HL-60 (cell line): ENCODE data around the gene WDFY2.
A peak's percentile ranks its signal among the peaks of the same experiment; 100 is the strongest.

ENCODE experiments used
- DNase-seq, 2 experiments: peaks; one replicate each; pipeline ENCODE4 v3.0.0-alpha.2; 2010 to 2020; ENCODE audit warnings: low read depth in 1 of 2, low spot score in 1 of 2
- H3K27ac ChIP-seq: fragments of 250-450 bp; sonication (Bioruptor Pico); replicated peaks from 2 replicates; pipeline ENCODE4 v1.5.1; 2020; ENCODE audit warnings: mild to moderate bottlenecking, moderate library complexity
- H3K27me3 ChIP-seq: fragments of 250-450 bp; sonication (Bioruptor Pico); 2 replicates; pipeline ENCODE4 v1.5.1; 2021; ENCODE audit warnings: mild to moderate bottlenecking, moderate library complexity; ENCODE audit not compliant: insufficient read depth, poor library complexity, severe bottlenecking
- H3K4me3 ChIP-seq: replicated peaks from 2 replicates; pipeline ENCODE4 v1.5.1; 2011; ENCODE audit warnings: mild to moderate bottlenecking, control low read depth, low read length; ENCODE audit not compliant: insufficient read depth
- GABPA ChIP-seq: IDR thresholded peaks from 2 replicates; pipeline ENCODE4 v1.6.1; 2012; ENCODE audit warnings: low read depth
- POLR2AphosphoS5 ChIP-seq: IDR thresholded peaks from 2 replicates; pipeline ENCODE4 v1.6.1; 2012; ENCODE audit warnings: low read depth
- SPI1 ChIP-seq: IDR thresholded peaks from 2 replicates; pipeline ENCODE4 v1.6.1; 2012; ENCODE audit warnings: low read depth, mild to moderate bottlenecking, borderline replicate concordance
- TF ChIP-seq, protein P1 (sequence below): IDR thresholded peaks from one replicate; pipeline ENCODE4 v1.5.1; 2011; ENCODE audit warnings: low read length, control low read depth, inconsistent platforms; ENCODE audit not compliant: insufficient read depth
- TF ChIP-seq, protein P2 (sequence below): IDR thresholded peaks from 2 replicates; pipeline ENCODE4 v1.6.1; 2012; ENCODE audit warnings: low read depth; ENCODE audit not compliant: insufficient replicate concordance

WDFY2 gene

DNA sequence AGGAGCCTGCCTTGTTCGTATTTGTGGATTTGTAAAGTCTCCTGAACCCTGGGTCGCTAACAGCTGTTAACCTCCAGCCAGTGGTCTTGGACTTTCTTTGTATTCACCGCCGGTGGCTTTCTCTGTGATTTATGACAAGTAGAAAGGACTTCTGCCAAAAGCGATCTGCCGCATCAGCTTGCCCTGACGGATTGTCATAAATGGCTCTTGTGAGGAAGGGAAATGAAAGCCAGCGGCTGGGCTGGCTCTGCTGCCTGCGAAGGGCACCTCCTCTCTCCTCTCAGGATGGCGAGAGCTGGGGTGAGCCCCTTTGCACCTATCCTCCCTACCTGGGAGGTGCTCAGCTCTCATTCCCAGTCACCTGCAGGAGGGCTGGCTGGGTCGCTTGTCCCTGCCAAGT, 194.1 kb downstream of the WDFY2 start:
- Histone ChIP-seq H3K27me3 (no peaks in the 10 kb centered on the region), H3K4me3 (no peak overlapping the region), H3K27ac (no peak overlapping the region)
- no peak for DNase-seq
- TF ChIP-seq, protein P1, sequence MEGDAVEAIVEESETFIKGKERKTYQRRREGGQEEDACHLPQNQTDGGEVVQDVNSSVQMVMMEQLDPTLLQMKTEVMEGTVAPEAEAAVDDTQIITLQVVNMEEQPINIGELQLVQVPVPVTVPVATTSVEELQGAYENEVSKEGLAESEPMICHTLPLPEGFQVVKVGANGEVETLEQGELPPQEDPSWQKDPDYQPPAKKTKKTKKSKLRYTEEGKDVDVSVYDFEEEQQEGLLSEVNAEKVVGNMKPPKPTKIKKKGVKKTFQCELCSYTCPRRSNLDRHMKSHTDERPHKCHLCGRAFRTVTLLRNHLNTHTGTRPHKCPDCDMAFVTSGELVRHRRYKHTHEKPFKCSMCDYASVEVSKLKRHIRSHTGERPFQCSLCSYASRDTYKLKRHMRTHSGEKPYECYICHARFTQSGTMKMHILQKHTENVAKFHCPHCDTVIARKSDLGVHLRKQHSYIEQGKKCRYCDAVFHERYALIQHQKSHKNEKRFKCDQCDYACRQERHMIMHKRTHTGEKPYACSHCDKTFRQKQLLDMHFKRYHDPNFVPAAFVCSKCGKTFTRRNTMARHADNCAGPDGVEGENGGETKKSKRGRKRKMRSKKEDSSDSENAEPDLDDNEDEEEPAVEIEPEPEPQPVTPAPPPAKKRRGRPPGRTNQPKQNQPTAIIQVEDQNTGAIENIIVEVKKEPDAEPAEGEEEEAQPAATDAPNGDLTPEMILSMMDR: no peak
- TF ChIP-seq, protein P2, sequence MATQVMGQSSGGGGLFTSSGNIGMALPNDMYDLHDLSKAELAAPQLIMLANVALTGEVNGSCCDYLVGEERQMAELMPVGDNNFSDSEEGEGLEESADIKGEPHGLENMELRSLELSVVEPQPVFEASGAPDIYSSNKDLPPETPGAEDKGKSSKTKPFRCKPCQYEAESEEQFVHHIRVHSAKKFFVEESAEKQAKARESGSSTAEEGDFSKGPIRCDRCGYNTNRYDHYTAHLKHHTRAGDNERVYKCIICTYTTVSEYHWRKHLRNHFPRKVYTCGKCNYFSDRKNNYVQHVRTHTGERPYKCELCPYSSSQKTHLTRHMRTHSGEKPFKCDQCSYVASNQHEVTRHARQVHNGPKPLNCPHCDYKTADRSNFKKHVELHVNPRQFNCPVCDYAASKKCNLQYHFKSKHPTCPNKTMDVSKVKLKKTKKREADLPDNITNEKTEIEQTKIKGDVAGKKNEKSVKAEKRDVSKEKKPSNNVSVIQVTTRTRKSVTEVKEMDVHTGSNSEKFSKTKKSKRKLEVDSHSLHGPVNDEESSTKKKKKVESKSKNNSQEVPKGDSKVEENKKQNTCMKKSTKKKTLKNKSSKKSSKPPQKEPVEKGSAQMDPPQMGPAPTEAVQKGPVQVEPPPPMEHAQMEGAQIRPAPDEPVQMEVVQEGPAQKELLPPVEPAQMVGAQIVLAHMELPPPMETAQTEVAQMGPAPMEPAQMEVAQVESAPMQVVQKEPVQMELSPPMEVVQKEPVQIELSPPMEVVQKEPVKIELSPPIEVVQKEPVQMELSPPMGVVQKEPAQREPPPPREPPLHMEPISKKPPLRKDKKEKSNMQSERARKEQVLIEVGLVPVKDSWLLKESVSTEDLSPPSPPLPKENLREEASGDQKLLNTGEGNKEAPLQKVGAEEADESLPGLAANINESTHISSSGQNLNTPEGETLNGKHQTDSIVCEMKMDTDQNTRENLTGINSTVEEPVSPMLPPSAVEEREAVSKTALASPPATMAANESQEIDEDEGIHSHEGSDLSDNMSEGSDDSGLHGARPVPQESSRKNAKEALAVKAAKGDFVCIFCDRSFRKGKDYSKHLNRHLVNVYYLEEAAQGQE: no peak
- TF ChIP-seq SPI1: no peak
- no peak for TF ChIP-seq GABPA
- TF ChIP-seq POLR2AphosphoS5: no peak

DNA sequence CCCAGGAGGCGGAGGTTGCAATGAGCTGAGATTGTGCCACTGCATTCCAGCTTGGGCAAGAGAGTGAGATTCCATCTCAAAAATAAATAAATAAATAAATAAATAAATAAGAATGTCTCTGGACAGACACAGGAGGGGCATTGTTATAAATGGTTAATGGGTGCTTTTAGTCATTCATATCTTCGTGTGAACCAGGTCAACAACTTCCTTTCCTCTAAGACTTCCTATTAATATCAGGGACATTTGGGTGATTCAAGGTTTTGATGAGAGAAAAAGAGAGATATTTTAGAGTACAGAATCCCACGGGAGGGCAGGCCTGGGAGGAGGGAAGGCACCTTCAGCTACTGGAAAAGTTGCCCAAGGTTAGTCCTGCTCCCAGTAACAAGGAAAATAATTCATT, 195.8 kb downstream of the WDFY2 start:
- no peak overlapping the region for H3K4me3 ChIP-seq
- no peak for DNase-seq
- no peaks in the 10 kb centered on the region for H3K27me3 ChIP-seq
- no peak for TF ChIP-seq POLR2AphosphoS5
- TF ChIP-seq GABPA: no peak
- TF ChIP-seq, protein P1: no peak
- TF ChIP-seq SPI1: no peak
- TF ChIP-seq, protein P2: no peak
- no peak overlapping the region for H3K27ac ChIP-seq

DNA sequence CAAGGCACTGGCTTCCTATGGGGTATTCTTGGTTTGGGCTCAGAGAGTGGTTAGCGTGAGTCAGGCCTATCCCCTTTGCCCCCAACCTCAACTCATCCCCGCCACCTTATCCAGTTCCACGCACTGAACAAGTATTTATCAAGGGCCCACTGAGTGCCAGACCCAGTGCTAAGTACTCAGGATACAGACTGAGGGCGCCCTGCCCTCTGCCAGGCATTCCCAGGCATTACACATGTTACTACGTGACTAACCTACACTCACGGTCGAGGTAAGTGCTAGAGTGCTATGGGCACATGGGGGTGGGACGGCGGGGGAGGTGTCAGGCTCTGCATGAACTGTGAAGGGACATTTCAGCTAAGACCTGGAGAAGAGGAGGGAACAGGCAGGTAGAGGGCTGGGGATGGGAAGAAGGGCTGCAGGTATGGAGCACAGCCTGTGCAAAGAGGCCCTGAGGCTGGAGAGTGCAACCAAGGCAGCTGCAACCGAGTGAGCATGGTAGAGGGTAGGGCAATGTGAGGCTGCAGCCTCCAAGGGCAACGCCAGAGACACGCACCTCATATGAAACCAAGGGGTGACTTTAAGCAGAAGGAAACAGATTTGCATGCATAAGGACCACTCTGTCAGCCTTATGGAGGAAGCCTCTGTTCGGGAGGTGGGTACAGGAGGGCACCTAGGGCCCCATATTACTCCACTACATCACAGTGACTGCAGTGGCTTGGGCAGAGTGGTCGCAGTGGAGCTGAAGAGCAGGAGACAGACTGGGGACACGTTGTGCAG, 197.2 kb downstream of the WDFY2 start:
- H3K4me3 ChIP-seq: no peak overlapping the region
- DNase-seq: peak in 1 of 2 experiments; percentile 58
- TF ChIP-seq, protein P1: no peak
- TF ChIP-seq GABPA (no peak), POLR2AphosphoS5 (no peak), SPI1 (no peak)
- TF ChIP-seq, protein P2: no peak
- H3K27ac ChIP-seq: no peak overlapping the region
- H3K27me3 ChIP-seq: no peaks in the 10 kb centered on the region
